Keratinocyte (primary cell): ENCODE results near the gene CDC23.

Source experiments
- CTCF ChIP-seq, 3 experiments: IDR thresholded peaks in 1 of 3; conservative IDR thresholded peaks in 1 of 3; optimal IDR thresholded peaks in 1 of 3; 2 replicates in 2 of 3; 3 replicates in 1 of 3; pipeline versions ENCODE3 to v1.5.1; 2011; ENCODE audit warnings: low read length in 3 of 3, mild to moderate bottlenecking in 3 of 3, moderate library complexity in 2 of 3, control low read depth in 1 of 3, inconsistent platforms in 1 of 3; ENCODE audit not compliant: insufficient read depth in 2 of 3; ENCODE audit errors: extremely low read depth in 1 of 3
- EZH2 ChIP-seq: IDR thresholded peaks from one replicate; pipeline ENCODE4 v1.6.1; 2012; ENCODE audit warnings: inconsistent platforms, mild to moderate bottlenecking, low read length, moderate library complexity

GRCh38 chr5:138216799-138217198, 3.7 kb upstream of the CDC23 start:
- TF ChIP-seq CTCF (optimal IDR thresholded peaks at IDR 0.05 in 1 of 3, IDR thresholded peaks at IDR 0.05 in 1 of 3, conservative IDR thresholded peaks at IDR 0.05 in 1 of 3; ENCODE audit: extremely low read depth in 1 of 3, insufficient read depth in 2 of 3, low read length in 3 of 3) (no peak), EZH2 (no peak)
